HG03060 (cell line): ENCODE data around the gene EXOC6.

Experiments
- ATAC-seq: cut with Tn5 transposase; IDR thresholded peaks from one replicate; pipeline ENCODE4 v1.9.1; 2021; ENCODE audit warnings: low read depth, moderate number of reproducible peaks; ENCODE audit not compliant: unreplicated experiment

The EXOC6 gene

GRCh38 chr10:92848441-92849233, at the start of gene EXOC6:
TSS of gene EXOC6 (plus strand) at chr10:92848520. CDS start at chr10:92848534, 14 bp downstream.
- ATAC-seq, result no peak

- ATAC-seq, result no peak
Observed at GRCh38 chr10:92799568-92799967, 48.8 kb upstream of the EXOC6 start.

DNA sequence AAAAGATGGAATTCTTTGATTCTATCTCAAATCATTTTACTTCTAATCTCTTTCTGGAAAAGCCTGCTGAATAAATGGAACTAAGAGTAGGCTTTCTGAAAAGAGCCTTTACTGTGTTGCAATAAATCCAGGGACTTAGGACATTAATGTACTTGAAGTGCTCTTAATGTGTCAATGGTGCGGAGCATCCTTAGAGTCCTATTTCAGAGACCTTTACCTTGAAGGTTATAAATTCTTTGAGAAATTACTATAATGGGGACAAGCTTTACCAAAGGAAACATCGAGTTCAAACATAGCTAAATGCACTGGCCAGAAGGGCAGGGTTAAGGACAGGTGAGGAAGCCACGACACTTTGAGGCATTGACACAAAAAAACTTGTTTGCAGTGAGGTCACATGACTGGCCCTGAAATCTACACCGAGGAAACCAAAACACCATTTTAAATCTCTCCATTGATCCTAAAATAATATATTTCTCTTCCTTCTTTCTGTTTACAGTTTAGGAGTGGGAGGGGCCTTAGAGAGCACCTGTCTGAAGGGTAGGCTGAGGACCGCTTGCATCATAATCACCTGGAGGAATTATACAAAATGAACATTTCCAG, 48.1 kb upstream of the EXOC6 start:
- ATAC-seq, result no peak

GRCh38 chr10:92801978-92802872, 46.1 kb upstream of the EXOC6 start:
- ATAC-seq, result no peak

DNA sequence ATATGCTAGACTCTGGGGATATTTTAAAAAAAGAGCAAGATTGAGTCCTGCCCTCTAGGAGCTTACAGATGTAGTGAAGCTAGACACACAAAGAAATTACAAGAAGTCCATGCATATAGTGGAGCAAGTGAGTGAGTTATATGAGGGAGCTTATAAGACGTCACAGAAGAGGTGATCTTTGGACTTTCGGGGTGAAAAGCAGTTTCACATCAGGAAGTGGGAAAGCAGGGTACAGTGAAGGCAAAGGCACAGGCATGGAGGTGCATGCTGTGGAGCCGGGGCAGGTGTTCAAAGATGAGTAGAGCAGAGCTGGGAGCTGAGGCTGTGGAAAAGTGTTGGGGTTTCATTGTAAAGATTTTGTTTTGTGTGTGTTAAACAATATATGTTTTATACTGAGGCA, 38.5 kb upstream of the EXOC6 start:
- no peak for ATAC-seq

GRCh38 chr10:92810934-92811532, 37.3 kb upstream of the EXOC6 start:
- no peak for ATAC-seq

DNA sequence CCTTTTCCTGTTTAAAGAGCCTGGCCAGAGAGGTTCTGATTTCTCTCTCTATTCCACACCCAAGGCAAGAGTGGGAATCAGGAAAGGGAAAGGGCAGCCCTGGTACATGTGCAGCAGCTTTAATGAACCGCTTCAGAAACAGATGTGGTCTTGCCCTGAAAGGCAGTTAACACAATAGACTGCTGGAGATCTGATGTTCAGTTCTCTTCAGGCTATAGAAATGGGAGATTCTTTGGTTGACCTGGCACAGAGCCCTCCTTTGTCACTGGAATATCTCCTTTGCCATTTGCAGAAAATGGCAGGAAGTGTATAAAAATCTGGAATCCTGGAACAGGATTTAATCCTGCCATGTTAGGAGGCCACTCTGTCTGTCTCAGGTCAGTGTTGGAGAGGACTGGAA, 36.3 kb upstream of the EXOC6 start:
- no peak for ATAC-seq

DNA sequence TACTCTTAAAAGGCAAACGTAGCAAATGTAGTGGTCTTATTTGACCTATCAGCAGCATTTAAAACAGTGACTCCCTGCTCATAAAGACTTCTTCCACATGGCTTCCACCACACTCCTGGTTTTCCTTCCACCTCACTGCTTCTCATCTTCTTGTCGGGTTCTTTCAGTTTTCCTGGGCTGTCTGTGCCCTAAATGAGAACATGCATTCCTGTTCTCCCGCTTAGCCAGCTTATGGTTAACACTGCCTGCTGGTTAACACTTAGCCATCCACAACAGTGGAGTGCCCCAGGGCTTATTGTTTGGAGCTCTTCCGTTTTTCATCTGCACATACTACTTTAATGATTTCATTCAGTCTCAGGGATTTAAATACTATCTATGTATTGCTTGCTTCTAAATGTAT, 34.3 kb upstream of the EXOC6 start:
- ATAC-seq, result no peak

GRCh38 chr10:92814790-92815189, 33.5 kb upstream of the EXOC6 start:
- ATAC-seq, result no peak

DNA sequence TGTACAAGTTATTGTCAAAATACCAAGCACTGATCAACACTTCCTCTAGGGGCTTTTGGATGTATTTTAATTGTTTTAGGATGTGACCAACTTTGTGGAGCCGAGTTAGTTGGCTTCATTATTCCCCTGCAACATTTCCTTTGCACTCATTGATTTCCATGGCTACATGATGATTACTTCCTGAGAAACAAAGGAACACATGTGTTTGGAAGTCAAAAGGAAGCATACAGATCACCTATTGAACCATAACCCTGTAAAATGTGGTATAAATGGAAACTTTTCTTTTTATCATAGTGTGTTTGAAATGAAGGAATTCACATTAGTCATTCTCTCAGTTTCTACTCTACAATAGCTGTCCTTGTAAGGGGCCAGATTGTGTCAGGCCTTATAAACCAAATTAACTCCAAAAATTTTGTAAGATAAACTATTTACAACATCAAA, 32.2 kb upstream of the EXOC6 start:
- ATAC-seq, result no peak

GRCh38 chr10:92822060-92822634, 26.2 kb upstream of the EXOC6 start:
- no peak for ATAC-seq

- ATAC-seq, result no peak
Observed at GRCh38 chr10:92822964-92823363, 25.4 kb upstream of the EXOC6 start.

- no peak for ATAC-seq
Observed at GRCh38 chr10:92826061-92826460, 22.3 kb upstream of the EXOC6 start.

DNA sequence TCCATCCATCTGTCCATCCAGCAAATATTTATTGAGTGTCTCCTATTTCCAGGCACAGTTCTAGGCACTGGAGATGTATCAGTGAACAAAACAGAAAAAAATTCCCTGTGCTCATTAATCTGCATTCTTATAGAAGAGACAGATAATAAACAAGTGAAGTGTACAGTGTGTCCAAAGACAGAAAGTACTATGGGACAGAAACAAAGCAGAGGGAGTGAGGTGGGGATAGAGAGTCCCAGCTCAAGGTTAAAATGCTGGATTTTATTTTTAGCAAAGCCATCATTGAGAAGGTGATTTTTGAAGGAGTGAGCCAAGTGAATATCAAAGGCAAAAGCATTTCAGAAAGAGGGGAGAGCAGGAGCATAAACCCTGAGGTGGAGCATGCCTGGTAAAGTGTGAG, 21.8 kb upstream of the EXOC6 start:
- no peak for ATAC-seq

DNA sequence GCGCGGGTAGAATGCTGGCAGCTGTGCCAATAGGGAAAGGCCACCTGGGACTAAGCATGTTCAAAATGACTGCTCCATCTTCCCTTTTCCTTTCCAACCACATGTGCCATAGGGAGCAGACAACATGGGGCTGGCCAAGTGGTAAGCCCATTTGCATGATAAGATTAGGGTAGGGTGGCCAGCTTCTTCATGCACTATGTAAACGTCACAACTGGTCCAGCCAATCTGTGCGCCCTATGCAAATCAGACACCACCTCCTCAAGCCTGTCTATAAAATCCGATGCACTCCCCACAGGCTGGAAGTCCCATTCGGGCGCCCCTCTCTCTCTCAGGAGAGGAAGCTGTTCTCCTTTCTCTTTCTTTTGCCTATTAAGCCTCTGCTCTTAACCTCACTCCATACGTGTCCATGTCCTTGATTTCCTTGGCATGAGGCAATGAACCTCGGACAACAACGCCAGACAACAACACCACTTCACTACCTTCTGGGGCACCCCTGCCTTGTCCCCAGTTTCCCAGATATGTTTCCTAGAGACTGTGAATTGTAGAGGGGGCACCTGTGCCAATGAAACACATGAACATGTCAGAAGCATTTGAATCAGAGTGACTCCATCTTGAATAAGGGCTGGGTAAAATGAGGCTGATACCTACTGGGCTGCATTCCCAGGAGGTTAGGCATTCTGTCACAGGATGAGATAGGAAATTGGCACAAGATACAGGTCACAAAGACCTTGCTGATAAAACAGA, 19.1 kb upstream of the EXOC6 start:
- ATAC-seq, result no peak

GRCh38 chr10:92829786-92830377, 18.4 kb upstream of the EXOC6 start:
- no peak for ATAC-seq

DNA sequence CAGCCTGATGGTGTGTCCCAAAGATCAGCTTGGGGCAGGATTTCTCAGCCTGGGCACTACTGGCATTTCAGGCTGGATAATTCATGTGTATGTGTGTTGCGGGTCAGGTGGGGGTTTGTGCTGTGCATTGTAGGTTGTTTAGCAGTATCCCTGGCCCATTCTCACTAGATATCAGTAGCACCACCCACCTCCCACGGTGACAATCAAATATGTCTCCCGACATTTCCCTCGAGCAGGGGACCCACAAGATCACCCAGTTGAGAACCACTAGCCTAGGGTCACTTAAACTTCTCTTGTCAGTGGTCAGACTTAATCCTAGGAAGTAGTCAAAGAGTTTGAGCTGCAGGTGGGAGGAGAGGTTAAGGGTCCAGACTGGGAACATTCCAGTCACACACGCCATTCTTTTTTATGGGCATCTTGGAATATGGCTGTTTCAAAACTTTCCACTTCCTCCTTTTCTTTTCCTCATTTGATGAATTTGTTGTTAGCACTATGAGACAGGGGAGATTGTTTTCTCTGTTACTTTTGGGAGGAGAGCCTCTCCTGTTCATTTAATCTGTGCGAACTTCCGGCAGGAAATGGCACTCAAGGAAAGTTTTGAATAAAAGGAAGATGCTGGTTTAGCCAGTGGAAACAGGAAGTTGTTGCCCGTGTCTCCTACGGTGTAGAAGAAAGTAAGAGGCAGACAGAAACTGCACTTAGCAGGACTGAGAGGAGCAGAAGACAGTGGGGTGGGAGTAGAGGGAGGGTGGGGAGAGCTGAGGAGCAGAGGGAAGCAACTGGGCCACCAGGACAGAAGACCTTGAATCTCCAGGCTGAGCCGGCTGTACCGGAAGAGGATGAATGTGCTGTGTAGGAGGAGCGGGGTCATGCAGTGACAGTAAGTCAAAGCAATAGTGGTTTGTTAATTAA, 17.6 kb upstream of the EXOC6 start:
- ATAC-seq, result no peak

DNA sequence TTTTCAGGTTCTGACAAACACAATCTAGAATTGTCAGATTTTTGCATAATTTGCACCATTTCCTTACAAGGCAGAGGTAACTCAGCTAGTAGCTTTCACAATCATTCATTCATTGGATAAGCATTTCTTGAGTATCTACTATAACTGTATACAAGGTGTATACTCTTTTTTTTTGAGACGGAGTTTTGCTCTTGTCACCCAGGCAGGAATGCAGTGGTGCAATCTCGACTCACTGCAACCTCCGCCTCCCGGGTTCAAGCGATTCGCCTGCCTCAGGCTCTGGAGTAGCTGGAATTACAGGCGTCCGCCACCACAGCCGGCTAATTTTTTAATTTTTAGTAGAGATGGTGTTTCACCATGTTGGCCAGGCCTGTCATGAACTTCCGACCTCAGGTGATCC, 16.2 kb upstream of the EXOC6 start:
- no peak for ATAC-seq
